ENCODE measurements around the gene ADAM12. TPM values are rescaled to one million over a fixed set of nuclear protein-coding genes. Genes with fewer than 3 reads are reported as not detected.

Gene ADAM12
- total and polyA plus RNA-seq, 10 of the 15 experiments (the other 5 are each of a cell fraction or from before 2014, with no cell fraction given), result under 0.01 to 0.62 (median 0.04) TPM; not detected in 5

DNA sequence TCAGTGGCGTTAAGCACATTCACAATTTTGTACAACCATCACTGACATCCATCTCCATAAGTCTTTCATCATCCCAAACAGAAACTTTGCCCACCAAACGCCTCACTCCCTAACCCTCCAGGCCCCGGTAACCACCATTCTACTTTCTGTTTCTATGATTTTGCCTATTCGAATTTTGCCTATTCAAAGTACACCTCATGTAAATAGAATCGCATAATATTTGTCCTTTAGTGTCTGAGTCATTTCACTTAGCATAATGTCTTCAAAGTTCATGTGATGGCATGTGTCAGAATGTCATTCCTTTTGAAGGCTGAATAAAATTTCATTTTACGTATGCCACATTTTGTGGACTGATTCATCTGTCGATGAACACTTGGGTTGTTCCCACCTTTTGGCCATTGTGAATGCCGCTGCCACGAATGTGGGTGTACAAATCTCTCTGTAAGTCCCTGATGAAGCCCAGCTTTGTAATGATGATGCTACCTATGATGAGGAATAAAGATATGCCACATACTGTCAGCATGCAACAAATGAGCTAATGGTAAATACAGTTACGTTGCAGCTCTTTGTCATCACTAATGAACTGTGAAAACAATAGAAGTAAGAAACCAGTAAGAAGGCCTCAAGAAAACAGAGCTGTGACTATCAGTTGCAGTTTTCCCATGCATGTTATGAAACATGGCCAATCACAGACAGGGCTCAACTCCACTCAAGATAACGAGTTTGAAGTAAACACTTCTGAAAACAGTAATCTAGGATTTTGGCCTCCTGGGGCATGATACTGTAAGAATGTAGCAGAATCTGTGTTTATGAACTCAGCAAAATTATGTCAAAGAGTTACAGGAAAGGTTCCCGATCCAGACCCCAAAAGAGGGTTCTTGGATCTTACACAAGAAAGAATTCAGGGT lies 120.0 kb downstream of the ADAM12 start:
- POLR2A ChIA-PET, result no interaction called here
- H3K27me3 ChIP-seq (replicated peaks in 1 of 2; ENCODE audit: control insufficient read depth in 2 of 2, insufficient read depth in 2 of 2, low read length in 1 of 2), result no peaks in the 10 kb centered on the region
- no peak overlapping the region for H3K9ac ChIP-seq (ENCODE audit: control insufficient read depth, insufficient read depth, low read length)
- intact Hi-C loops (cut with micrococcal nuclease; ENCODE audit: unreplicated experiment), result no loop called here
- no peaks in the 10 kb centered on the region for H4K20me1 ChIP-seq (ENCODE audit: control insufficient read depth, insufficient read depth)
- H3K4me1 ChIP-seq (ENCODE audit: control insufficient read depth, insufficient read depth, low read length), result no peaks in the 10 kb centered on the region
- no peak overlapping the region for H3K4me3 ChIP-seq
- in situ Hi-C loops (cut with MboI), result no loop called here
- RAD21 ChIA-PET (ENCODE audit: unreplicated experiment), result no interaction called here
- no TSS peak for BruUV-seq (replicated peaks)
- H3K36me3 ChIP-seq (ENCODE audit: control insufficient read depth in 2 of 2, insufficient read depth in 2 of 2, low read length in 1 of 2), result no peaks in the 10 kb centered on the region
- CTCF ChIA-PET, result no interaction called here
- no peaks in the 10 kb centered on the region for H3K79me2 ChIP-seq (ENCODE audit: control insufficient read depth, insufficient read depth, low read length)
- no peak overlapping the region for H2AFZ ChIP-seq (ENCODE audit: control insufficient read depth, low read depth, low read length)
- FAIRE-seq, result no peak
- no peak overlapping the region for H3K27ac ChIP-seq (ENCODE audit: control insufficient read depth, insufficient read depth)
- DNase-seq (ENCODE audit: low read depth, low spot score), result no peak
- WGBS (ENCODE audit: insufficient coverage, insufficient replicate concordance, low lambda C conversion rate, missing lambda C conversion rate), result 12% methylated on average over 12 of the region's 12 CpGs
- H3K9me3 ChIP-seq (replicated peaks; ENCODE audit: control insufficient read depth, insufficient read depth, low read length), result no peaks in the 10 kb centered on the region
- H3K4me2 ChIP-seq (ENCODE audit: control insufficient read depth, insufficient read depth), result no peak overlapping the region
- SMC1A ChIA-PET (ENCODE audit: uncharacterized antibody, unreplicated experiment), result no interaction called here
- no peak for ATAC-seq
- TF ChIP-seq, protein P1, sequence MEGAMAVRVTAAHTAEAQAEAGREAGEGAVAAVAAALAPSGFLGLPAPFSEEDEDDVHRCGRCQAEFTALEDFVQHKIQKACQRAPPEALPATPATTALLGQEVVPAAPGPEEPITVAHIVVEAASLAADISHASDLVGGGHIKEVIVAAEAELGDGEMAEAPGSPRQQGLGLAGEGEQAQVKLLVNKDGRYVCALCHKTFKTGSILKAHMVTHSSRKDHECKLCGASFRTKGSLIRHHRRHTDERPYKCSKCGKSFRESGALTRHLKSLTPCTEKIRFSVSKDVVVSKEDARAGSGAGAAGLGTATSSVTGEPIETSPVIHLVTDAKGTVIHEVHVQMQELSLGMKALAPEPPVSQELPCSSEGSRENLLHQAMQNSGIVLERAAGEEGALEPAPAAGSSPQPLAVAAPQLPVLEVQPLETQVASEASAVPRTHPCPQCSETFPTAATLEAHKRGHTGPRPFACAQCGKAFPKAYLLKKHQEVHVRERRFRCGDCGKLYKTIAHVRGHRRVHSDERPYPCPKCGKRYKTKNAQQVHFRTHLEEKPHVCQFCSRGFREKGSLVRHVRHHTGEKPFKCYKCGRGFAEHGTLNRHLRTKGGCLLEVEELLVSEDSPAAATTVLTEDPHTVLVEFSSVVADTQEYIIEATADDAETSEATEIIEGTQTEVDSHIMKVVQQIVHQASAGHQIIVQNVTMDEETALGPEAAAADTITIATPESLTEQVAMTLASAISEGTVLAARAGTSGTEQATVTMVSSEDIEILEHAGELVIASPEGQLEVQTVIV (IDR thresholded peaks at IDR 0.05; ENCODE audit: borderline replicate concordance, partially characterized antibody), result no peak
- TF ChIP-seq ZNF622 (IDR thresholded peaks at IDR 0.05) (no peak), CBX5 (IDR thresholded peaks at IDR 0.05; ENCODE audit: low read depth) (no peak), SPI1 (IDR thresholded peaks at IDR 0.05; ENCODE audit: borderline replicate concordance, insufficient read depth, low read depth, low read length) (no peak), MEF2B (IDR thresholded peaks at IDR 0.05; ENCODE audit: partially characterized antibody, poor library complexity, severe bottlenecking) (no peak), IRF4 (IDR thresholded peaks at IDR 0.05; ENCODE audit: low read depth, low read length) (no peak), SREBF1 (IDR thresholded peaks at IDR 0.05; ENCODE audit: low read length) (no peak)
- TF ChIP-seq, protein P2, sequence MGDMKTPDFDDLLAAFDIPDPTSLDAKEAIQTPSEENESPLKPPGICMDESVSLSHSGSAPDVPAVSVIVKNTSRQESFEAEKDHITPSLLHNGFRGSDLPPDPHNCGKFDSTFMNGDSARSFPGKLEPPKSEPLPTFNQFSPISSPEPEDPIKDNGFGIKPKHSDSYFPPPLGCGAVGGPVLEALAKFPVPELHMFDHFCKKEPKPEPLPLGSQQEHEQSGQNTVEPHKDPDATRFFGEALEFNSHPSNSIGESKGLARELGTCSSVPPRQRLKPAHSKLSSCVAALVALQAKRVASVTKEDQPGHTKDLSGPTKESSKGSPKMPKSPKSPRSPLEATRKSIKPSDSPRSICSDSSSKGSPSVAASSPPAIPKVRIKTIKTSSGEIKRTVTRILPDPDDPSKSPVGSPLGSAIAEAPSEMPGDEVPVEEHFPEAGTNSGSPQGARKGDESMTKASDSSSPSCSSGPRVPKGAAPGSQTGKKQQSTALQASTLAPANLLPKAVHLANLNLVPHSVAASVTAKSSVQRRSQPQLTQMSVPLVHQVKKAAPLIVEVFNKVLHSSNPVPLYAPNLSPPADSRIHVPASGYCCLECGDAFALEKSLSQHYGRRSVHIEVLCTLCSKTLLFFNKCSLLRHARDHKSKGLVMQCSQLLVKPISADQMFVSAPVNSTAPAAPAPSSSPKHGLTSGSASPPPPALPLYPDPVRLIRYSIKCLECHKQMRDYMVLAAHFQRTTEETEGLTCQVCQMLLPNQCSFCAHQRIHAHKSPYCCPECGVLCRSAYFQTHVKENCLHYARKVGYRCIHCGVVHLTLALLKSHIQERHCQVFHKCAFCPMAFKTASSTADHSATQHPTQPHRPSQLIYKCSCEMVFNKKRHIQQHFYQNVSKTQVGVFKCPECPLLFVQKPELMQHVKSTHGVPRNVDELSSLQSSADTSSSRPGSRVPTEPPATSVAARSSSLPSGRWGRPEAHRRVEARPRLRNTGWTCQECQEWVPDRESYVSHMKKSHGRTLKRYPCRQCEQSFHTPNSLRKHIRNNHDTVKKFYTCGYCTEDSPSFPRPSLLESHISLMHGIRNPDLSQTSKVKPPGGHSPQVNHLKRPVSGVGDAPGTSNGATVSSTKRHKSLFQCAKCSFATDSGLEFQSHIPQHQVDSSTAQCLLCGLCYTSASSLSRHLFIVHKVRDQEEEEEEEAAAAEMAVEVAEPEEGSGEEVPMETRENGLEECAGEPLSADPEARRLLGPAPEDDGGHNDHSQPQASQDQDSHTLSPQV (IDR thresholded peaks at IDR 0.05), result no peak
- TF ChIP-seq, protein P3, sequence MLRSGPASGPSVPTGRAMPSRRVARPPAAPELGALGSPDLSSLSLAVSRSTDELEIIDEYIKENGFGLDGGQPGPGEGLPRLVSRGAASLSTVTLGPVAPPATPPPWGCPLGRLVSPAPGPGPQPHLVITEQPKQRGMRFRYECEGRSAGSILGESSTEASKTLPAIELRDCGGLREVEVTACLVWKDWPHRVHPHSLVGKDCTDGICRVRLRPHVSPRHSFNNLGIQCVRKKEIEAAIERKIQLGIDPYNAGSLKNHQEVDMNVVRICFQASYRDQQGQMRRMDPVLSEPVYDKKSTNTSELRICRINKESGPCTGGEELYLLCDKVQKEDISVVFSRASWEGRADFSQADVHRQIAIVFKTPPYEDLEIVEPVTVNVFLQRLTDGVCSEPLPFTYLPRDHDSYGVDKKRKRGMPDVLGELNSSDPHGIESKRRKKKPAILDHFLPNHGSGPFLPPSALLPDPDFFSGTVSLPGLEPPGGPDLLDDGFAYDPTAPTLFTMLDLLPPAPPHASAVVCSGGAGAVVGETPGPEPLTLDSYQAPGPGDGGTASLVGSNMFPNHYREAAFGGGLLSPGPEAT (IDR thresholded peaks at IDR 0.05; ENCODE audit: low read depth), result no peak
- TF ChIP-seq, protein P4, sequence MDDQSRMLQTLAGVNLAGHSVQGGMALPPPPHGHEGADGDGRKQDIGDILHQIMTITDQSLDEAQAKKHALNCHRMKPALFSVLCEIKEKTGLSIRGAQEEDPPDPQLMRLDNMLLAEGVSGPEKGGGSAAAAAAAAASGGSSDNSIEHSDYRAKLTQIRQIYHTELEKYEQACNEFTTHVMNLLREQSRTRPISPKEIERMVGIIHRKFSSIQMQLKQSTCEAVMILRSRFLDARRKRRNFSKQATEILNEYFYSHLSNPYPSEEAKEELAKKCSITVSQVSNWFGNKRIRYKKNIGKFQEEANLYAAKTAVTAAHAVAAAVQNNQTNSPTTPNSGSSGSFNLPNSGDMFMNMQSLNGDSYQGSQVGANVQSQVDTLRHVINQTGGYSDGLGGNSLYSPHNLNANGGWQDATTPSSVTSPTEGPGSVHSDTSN (IDR thresholded peaks at IDR 0.05; ENCODE audit: insufficient replicate concordance, low read depth, low read length), result no peak

Data from GM12878 (cell line).